Vagina (tissue), 2 donors: ENCODE measurements around the gene C17orf113. TPM values are rescaled to one million over a fixed set of nuclear protein-coding genes. Genes with fewer than 3 reads are reported as not detected.

Source experiments
- DNase-seq, 2 donors: peaks; one replicate each; pipeline ENCODE4 v3.0.0-alpha.2; 2017; ENCODE audit errors: extremely low spot score in 2 of 2
- H3K27ac ChIP-seq: fragments of 200-600 bp; sonication (generic); one replicate; pipeline ENCODE4 v1.5.1; 2019
- H3K27me3 ChIP-seq: fragments of 200-600 bp; sonication (generic); one replicate; pipeline ENCODE4 v1.5.1; 2019
- H3K36me3 ChIP-seq, 2 donors: fragments of 200-600 bp; sonication (generic); one replicate each; pipeline ENCODE4 v1.5.1; 2017 to 2019
- H3K4me1 ChIP-seq: fragments of 200-600 bp; sonication (generic); one replicate; pipeline ENCODE4 v1.5.1; 2019
- H3K4me3 ChIP-seq, 2 donors: fragments of 200-600 bp; sonication (generic); 1 replicate in 1 of 2; 2 replicates in 1 of 2; pipeline ENCODE4 v1.5.1; 2016 to 2019
- H3K9me3 ChIP-seq: fragments of 200-600 bp; sonication (generic); one replicate; pipeline ENCODE4 v1.5.1; 2019
- POLR2A ChIP-seq, 2 donors: fragments of 450-650 bp; IDR thresholded peaks; one replicate each; pipeline ENCODE4 v1.6.1; 2017; ENCODE audit warnings: antibody characterized with exemption in 2 of 2, mild to moderate bottlenecking in 2 of 2, moderate library complexity in 2 of 2
- POLR2AphosphoS5 ChIP-seq, 2 donors: sonication (generic); formaldehyde crosslinking; IDR thresholded peaks; one replicate each; pipeline ENCODE4 v1.9.0; 2017; ENCODE audit warnings: antibody characterized with exemption in 2 of 2, mild to moderate bottlenecking in 2 of 2, low read depth in 1 of 2; ENCODE audit not compliant: insufficient read depth in 1 of 2
- intact Hi-C: fragments of 100-400 bp; cut with DNase I; formaldehyde crosslinking; loops from one replicate; pipeline ENCODE4 v1.15.1; 2023
- total RNA-seq: library from RNA; depleted of rRNA; stranded (reverse); fragments of >200 nt; gene quantifications from one replicate; pipeline ENCODE4 v1.2.3, GENCODE V29; 2016
- TF ChIP-seq, protein P1 (sequence below), 3 experiments: fragments of 450-650 bp in 2 of 3; fragments of 200-600 bp in 1 of 3; sonication (generic) in 1 of 3; IDR thresholded peaks; one replicate each; pipeline ENCODE4 v1.5.1; 2017 to 2019; ENCODE audit warnings: antibody characterized with exemption in 3 of 3, mild to moderate bottlenecking in 2 of 3, moderate library complexity in 2 of 3

C17orf113 gene
- total RNA-seq, 1 donor from 2014 or later = 0.49 TPM

DNA sequence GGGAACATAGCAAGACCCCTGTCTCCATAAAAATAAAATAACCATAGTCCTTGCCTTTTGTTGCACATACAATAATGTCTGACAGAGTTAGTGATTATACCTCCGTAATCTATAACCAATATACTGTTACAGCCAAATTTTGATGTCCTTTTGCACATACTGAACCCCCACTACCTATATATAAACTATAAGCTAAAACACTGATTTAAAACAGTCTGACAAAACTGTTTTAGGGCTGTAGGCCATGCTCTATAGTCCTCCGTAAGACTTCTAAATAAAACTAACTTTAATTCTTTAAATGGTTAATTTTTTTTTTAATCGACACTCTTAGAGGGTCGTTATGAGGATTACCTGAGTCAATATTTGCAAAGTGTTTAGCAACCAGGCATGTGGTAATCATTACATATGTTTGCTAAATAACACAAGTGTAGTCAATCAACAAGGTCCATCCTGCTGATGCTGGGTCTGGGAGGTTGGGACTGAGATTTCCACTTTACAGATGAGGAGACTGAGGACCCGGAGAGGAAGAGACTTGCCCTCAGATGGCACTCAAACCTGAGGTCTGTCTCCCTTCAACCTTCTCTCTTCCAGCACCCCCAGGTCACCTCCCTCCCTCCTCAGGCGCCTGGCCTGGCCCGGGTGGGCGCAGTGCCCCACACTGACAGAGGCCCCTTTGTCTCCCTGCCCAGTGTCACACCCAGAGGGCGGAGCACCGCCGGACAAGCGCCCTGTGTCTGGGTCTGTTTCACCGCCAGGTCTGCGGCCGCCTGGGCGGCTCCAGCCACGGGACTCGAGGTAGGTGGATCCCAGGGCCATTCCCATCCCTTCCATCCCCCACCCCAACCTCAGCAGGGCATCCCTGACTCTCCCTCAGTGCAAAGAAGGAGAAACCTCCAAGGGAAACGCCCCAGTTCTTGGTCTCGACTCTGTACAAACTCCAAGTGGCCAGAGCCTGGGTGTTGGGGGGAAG, 37.6 kb upstream of the C17orf113 start:
- H3K36me3 ChIP-seq = no peaks in the 10 kb centered on the region
- no peaks in the 10 kb centered on the region for H3K27me3 ChIP-seq
- no peak overlapping the region for H3K4me3 ChIP-seq
- no peaks in the 10 kb centered on the region for H3K9me3 ChIP-seq
- intact Hi-C loops = no loop called here
- TF ChIP-seq POLR2A (IDR thresholded peaks at IDR 0.05) (no peak), POLR2AphosphoS5 (IDR thresholded peaks at IDR 0.05; ENCODE audit: insufficient read depth in 1 of 2, low read depth in 1 of 2) (no peak)
- TF ChIP-seq, protein P1, sequence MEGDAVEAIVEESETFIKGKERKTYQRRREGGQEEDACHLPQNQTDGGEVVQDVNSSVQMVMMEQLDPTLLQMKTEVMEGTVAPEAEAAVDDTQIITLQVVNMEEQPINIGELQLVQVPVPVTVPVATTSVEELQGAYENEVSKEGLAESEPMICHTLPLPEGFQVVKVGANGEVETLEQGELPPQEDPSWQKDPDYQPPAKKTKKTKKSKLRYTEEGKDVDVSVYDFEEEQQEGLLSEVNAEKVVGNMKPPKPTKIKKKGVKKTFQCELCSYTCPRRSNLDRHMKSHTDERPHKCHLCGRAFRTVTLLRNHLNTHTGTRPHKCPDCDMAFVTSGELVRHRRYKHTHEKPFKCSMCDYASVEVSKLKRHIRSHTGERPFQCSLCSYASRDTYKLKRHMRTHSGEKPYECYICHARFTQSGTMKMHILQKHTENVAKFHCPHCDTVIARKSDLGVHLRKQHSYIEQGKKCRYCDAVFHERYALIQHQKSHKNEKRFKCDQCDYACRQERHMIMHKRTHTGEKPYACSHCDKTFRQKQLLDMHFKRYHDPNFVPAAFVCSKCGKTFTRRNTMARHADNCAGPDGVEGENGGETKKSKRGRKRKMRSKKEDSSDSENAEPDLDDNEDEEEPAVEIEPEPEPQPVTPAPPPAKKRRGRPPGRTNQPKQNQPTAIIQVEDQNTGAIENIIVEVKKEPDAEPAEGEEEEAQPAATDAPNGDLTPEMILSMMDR (IDR thresholded peaks at IDR 0.05) = no peak
- H3K27ac ChIP-seq = no peak overlapping the region
- no peaks in the 10 kb centered on the region for H3K4me1 ChIP-seq
- no peak for DNase-seq

DNA sequence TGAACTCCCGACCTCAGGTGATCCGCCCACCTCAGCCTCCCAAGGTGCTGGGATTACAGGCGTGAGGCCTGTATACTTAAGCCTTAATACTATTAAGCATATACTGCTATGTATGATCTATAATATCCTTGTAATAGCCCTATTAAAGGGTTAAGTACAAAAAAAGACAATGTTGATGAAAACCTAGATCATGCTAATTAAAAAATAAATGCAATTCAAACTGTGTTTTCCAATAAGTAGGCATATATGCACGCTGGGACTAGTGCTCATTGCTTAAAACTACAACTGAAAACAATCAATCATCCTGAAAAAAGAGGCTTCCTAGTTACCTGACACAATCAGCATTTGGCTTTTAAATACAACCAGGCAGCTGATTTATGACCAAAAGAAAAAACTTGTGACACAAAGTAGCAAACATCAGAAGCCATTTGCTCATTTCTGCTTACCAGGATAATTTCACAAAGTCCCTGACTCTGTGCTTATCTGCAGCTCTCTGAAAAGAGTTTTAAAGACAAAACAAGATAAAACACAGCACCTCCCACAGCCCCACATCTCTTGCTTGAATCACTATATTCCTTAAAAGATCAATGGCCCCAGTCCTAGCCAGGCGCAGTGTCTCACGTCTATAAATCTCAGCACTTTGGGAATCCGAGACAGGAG, 36.8 kb upstream of the C17orf113 start:
- H3K36me3 ChIP-seq = no peaks in the 10 kb centered on the region
- no peaks in the 10 kb centered on the region for H3K4me1 ChIP-seq
- H3K4me3 ChIP-seq = no peak overlapping the region
- TF ChIP-seq POLR2AphosphoS5 (IDR thresholded peaks at IDR 0.05; ENCODE audit: insufficient read depth in 1 of 2, low read depth in 1 of 2) = no peak
- TF ChIP-seq, protein P1 (IDR thresholded peaks at IDR 0.05) = no peak
- TF ChIP-seq POLR2A (IDR thresholded peaks at IDR 0.05) = no peak
- no peaks in the 10 kb centered on the region for H3K9me3 ChIP-seq
- no peak for DNase-seq
- intact Hi-C loops = no loop called here
- H3K27ac ChIP-seq = no peak overlapping the region
- no peaks in the 10 kb centered on the region for H3K27me3 ChIP-seq

DNA sequence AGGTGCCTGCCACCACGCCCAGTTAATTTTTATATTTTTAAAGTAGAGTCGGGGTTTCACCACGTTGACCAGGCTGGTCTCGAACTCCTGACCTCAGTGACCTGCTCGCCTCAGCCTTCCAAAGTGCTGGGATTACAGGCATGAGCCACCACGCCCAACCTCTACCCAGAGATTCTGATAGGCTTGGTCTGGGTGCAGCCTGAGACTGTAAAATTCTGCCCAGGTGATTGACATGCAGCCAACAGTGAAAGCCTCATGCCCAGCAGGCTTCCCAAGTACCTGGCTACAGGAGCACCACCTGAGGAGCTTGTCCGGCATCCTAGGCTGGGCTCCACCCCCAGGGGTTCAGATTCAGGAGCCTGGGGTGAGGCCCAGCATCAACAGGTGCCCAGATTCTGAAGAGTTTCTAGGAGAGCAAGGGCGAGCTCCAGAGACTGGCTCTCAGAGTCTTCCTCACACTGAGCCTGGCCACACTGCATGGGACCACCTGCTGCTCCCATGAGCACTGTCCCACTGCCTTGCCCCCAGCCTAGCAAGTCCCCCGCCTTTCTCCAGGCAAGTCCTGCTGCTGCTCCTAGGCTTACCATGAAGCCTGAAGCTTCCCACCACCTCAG, 31.2 kb upstream of the C17orf113 start:
- Histone ChIP-seq H3K27ac (no peak overlapping the region), H3K27me3 (no peaks in the 10 kb centered on the region), H3K36me3 (no peaks in the 10 kb centered on the region), H3K4me3 (no peak overlapping the region), H3K9me3 (no peaks in the 10 kb centered on the region), H3K4me1 (no peaks in the 10 kb centered on the region)
- DNase-seq = no peak
- intact Hi-C loops = no loop called here
- TF ChIP-seq POLR2A (IDR thresholded peaks at IDR 0.05) = no peak
- TF ChIP-seq POLR2AphosphoS5 (IDR thresholded peaks at IDR 0.05; ENCODE audit: insufficient read depth in 1 of 2, low read depth in 1 of 2) = no peak
- TF ChIP-seq, protein P1 (IDR thresholded peaks at IDR 0.05) = no peak

DNA sequence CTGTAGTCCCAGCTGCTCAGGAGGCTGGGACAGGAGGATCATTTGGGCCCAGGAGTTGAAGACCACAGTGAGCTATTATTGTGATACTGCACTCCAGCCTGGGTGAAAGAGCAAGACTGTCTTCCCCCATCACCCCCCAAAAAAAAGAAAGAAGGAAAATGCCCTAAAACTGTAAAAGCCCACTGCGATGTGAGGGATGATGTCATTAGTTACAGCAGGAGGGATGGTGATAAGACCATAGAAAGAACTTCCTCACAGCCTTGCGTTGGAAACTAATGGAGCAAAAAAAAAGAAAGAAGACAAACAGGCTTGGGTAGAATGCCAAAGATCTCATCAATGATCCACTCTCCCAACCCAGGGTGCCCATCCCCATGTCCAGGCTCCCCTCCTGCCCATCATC, 29.1 kb upstream of the C17orf113 start:
- no peak for DNase-seq
- no peak overlapping the region for H3K27ac ChIP-seq
- no peaks in the 10 kb centered on the region for H3K27me3 ChIP-seq
- H3K9me3 ChIP-seq = no peaks in the 10 kb centered on the region
- intact Hi-C loops = no loop called here
- H3K36me3 ChIP-seq = no peaks in the 10 kb centered on the region
- H3K4me3 ChIP-seq = no peak overlapping the region
- TF ChIP-seq, protein P1 (IDR thresholded peaks at IDR 0.05) = no peak
- TF ChIP-seq POLR2AphosphoS5 (IDR thresholded peaks at IDR 0.05; ENCODE audit: insufficient read depth in 1 of 2, low read depth in 1 of 2) = no peak
- no peak for TF ChIP-seq POLR2A (IDR thresholded peaks at IDR 0.05)
- no peaks in the 10 kb centered on the region for H3K4me1 ChIP-seq
